Stimulated activated naive CD4-positive, alpha-beta T cell treated with Interleukin-2 at 50 U/mL for 16 hours (primary cell): Measurements from ENCODE around the gene NPFFR2.
"Not testable (repeated sequence)": the region's sequence is repeated elsewhere in the genome, so short reads cannot be mapped to it uniquely, and the experiment has no call there.

Experiments
- DNase-seq: peaks from one replicate; lab custom pipeline; 2025; lab: John Stamatoyannopoulos, UW

The NPFFR2 gene

GRCh38 chr4:72112514-72113156, 80.8 kb downstream of the NPFFR2 start:
- no peak for DNase-seq

DNA sequence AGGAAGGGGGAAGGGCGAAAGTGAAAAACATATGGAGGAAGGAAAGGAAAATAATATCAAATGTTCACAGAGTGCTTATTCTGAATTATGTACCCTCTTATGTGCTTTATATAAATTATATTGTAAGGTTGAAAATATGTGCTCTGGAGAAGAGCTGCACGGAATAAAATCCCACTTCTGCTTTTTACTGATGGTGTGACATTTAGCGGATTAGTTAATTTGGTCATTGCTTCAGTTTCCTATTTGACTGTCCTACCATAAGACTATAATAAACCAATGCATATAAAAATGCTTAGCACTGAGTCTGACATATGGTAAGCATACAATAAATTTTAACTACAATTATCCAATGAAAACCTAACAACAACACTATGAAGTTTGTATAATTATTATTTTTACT, 86.2 kb downstream of the NPFFR2 start:
- DNase-seq, result no peak

DNA sequence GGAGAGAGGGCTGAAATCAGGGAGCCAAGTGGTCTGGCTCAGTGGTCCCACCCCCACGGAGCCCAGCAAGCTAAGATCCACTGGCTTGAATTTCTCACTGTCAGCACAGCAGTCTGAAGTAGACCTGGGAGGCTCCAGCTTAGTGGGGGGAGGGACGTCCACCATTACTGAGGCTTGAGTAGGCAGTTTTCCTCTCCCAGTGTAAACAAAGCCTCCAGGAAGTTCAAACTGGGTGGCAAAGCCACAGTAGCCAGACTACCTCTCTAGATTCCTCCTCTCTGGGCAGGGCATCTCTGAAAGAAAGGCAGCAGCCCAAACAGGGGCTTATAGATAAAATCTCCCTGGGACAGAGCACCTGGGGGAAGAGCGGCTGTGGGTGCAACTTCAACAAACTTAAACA, 88.1 kb downstream of the NPFFR2 start:
- DNase-seq, result no peak

DNA sequence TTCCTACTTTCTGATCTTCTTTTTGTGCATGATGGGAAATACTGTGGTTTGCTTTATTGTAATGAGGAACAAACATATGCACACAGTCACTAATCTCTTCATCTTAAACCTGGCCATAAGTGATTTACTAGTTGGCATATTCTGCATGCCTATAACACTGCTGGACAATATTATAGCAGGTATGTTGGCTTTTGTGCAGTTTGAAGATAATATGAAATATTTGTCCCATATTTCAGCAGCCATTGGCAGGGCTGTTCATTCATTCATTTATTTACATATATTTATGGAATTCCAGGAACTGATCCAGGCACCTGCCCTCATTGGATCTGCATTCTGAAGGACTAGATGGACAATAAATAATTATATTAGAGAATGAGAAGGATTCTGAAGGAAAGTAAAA, 96.9 kb downstream of the NPFFR2 start:
- no peak for DNase-seq

- DNase-seq, result no peak
These were observed 104.6 kb downstream of the NPFFR2 start for GRCh38 chr4:72136429-72136828.

DNA sequence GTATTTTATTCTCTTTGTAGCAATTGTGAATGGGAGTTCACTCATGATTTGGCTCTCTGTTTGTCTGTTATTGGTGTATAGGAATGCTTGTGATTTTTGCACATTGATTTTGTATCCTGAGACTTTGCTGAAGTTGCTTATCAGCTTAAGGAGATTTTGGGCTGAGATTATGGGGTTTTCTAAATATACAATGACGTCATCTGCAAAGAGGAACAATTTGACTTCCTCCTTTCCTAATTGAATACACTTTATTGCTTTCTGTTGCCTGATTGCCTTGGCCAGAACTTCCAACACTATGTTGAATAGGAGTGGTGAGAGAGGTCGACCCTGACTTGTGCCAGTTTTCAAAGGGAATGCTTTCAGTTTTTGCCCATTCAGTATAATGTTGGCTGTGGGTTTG, 108.2 kb downstream of the NPFFR2 start:
- DNase-seq, result not testable (repeated sequence)

DNA sequence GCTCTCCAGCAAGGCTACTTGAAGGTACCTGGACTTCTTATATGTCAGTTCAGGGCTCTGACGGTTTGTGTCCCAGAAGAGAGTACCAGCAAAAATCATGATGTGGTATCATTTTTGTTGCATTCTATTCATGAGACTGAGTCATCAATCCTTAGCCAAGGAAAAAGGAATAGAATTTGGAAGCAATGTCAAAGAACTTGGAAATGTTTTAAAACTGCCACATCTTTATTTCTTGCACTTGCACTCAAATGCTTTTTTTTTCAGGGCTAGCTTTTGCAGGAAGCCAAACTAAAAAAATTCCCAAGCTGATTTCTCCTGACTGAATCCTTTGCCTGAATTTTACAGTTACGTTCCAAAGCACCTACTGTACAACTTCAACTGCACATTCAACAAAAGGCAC, 112.4 kb downstream of the NPFFR2 start:
- DNase-seq, result no peak

DNA sequence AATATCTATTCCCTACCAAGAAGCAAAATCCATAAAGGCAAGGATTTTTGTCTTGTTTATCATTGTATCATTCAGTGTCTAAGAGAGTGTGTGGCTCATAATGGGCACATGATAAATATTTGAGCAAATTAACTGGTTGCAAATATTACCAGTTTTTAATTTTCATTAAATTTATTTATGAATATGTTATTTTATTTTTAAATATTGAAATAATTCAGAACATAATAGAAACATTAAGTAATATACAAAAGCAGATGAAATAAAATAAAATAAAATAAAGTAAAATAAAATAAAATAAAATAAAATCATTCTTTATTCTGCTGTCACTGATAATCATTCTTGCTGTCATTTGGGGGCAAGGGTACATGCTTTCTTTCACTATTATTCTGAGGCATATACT, 120.9 kb downstream of the NPFFR2 start:
- DNase-seq, result no peak

DNA sequence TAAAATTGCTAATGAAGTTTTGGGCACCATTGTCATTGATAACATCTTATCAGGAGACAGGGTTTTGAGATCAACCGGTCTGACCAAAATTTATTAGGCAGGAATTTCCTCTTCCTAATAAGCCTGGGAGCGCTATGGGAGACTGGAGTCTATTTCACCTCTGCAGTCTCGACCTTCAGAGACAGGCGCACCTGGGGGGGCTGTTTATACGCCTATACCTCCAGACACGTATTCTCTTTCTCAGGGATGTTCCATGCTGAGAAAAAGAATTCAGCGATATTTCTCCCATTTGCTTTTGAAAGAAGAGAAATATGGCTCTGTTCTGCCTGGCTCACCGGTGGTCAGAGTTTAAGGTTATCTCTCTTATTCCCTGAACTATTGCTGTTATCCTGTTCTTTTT, 121.8 kb downstream of the NPFFR2 start:
- DNase-seq, result not testable (repeated sequence)

- DNase-seq, result not testable (repeated sequence)
These were observed 137.5 kb downstream of the NPFFR2 start for GRCh38 chr4:72169285-72169684.

DNA sequence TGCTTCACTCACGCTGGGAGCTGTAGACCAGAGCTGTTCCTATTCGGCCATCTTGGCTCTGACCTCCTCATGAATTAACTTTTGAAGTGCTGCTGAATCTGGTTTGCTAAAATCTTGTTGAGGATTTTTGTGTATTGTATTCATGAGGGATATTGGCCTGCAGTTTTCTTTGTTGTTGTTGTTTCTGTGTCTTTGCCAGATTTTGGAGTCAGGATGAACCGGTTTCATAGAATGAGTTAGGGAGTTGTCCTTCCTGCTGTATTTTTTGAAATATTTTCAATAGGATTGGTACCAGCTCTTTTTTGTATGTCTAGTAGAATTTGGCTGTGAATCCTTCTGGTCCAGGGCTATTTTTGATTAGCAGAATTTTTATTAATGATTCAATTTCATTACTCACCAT, 138.1 kb downstream of the NPFFR2 start:
- DNase-seq, result no peak

DNA sequence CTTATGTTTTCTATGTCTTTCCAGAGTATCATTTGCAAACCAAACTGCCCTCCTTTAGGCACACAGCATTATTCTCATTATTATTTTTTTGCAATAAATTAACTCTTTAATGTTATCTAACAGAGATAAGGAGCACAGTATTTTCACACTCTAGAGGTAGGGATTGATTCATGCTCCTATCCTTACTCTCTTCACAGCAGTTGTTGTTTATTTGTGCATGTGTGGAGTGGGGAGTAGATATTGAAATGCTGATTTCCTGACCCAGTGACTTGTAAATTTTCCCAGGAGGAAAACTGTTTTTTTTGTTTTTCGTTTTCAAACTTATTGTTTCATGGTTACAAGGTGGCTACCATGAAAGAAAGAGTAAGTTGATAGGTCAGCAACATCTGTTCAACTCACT, 140.0 kb downstream of the NPFFR2 start:
- no peak for DNase-seq

DNA sequence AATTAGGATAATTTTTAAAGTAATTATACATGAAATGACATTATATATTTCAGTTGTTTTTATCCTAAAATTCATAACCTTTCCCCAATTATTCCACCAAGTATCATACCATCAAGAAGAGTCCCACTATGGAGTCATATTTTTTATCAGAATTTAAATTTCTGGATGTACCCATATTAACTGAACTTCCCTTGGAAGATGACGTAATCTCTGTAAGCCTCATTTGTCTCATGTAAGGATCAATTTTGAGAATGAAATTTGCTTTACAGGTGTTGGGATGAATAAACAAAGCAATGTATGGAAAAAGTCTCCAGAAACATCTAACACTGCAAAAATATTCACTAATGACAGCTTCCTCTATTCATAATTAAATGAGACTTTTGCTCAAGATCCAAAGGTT, 147.5 kb downstream of the NPFFR2 start:
- DNase-seq, result no peak

GRCh38 chr4:72186714-72187113, 154.9 kb downstream of the NPFFR2 start:
- no peak for DNase-seq

DNA sequence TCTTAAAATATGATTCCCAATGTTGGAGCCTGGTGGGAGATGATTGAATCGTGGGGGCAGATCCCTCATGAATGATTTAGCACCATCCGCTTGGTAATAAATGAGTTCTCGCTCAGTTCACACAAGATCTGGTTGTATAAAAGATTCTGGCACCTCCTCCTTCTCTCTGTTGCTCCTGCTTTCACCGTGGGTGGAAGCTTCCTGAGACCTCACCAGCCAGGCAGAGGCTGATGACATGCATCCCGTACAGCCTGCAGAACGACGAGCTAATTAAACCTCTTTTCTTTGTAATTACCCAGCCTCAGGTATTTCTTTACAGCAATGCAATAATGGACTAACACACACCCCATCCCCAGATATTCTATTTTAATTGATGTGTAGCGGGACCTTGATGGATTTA, 162.2 kb downstream of the NPFFR2 start:
- no peak for DNase-seq

DNA sequence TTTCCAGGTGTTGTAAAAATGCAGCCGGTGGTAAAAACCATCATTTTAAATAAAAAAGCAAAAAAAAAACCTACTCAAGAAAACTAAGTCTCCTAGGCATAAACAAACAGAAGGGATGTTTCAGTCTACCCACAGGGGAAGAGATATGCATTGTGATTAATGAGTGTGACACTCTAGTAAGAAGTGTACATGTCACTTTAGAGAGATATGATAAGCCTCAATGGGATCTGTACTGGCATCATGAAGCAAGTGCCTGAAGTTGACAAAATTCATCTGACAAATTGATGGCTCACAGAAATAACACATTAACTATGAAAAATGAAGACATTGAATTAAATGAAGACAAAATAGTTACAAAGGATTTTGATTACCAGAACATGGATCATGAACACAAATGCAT, 162.7 kb downstream of the NPFFR2 start:
- no peak for DNase-seq
